B cell (primary cell): ENCODE data around the gene CXXC5.

Source experiments
- CTCF ChIP-seq: fragments of 200-600 bp; IDR thresholded peaks from one replicate; pipeline ENCODE4 v1.8.0; 2022; ENCODE audit warnings: antibody characterized with exemption, mild to moderate bottlenecking
- EZH2 ChIP-seq: IDR thresholded peaks from 2 replicates; pipeline ENCODE4 v1.6.1; 2012; ENCODE audit warnings: borderline replicate concordance, low read depth, mild to moderate bottlenecking, moderate library complexity, low read length; ENCODE audit not compliant: insufficient read depth, poor library complexity, severe bottlenecking

GRCh38 chr5:139634541-139634940, 13.6 kb upstream of the CXXC5 start:
- TF ChIP-seq CTCF (no peak), EZH2 (no peak)
